Hematopoietic multipotent progenitor cell treated with erythropoietin and hydrocortisone succinate and interleukin-3 and kit ligand, for 17 days (in vitro differentiated cells): ENCODE results near the gene NDUFB11.
A peak's percentile ranks its signal among the peaks of the same experiment; 100 is the strongest.
"Not testable (repeated sequence)": the region's sequence is repeated elsewhere in the genome, so short reads cannot be mapped to it uniquely, and the experiment has no call there.

Experiments
- DNase-seq: peaks from one replicate; pipeline ENCODE4 v3.0.0-alpha.2; 2015; ENCODE audit warnings: low spot score

Gene NDUFB11

DNA sequence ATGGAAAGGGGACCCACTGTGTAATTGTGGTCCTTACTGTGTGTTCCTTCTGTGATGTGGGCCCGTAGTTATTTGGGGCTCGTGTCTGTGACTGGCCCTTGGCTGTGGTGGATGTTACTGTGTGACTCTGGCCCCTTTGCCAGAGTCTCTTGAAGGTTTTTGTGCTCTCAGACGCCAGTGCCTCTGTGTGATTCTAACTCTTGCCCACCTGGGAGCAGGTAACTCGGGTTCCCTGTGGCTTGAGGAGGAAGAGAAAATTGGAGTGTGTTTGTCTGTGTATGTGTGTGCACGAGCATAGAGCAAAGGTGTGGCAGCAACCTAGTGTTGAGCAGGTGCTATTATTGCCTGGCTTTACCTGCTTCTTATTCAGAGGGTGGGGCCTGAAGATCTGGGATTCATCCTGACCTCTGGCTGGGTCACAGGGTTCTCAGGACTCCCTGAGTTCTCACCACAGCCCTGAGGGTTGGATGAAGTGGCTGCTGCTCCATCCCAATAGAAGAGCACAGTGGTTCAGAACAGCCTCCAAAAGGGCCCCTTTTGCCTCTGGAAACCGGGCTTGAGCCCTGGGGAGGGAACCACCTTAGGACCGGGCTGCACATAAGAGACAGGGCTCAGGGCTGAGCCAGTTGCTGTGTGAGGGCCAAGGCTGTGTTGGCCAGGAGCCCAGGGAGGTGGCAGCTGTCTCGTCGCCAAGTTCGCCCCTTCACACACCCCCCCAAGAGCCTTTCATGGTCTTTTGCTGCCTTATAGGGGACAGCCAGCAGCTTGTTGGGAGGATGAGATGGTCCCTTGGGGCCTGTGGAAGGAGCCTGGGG is 1.8 kb upstream of the NDUFB11 start:
- DNase-seq: peak; percentile 24

GRCh38 chrX:47145395-47146120 is 1.1 kb upstream of the NDUFB11 start:
- DNase-seq: peak; percentile 5

DNA sequence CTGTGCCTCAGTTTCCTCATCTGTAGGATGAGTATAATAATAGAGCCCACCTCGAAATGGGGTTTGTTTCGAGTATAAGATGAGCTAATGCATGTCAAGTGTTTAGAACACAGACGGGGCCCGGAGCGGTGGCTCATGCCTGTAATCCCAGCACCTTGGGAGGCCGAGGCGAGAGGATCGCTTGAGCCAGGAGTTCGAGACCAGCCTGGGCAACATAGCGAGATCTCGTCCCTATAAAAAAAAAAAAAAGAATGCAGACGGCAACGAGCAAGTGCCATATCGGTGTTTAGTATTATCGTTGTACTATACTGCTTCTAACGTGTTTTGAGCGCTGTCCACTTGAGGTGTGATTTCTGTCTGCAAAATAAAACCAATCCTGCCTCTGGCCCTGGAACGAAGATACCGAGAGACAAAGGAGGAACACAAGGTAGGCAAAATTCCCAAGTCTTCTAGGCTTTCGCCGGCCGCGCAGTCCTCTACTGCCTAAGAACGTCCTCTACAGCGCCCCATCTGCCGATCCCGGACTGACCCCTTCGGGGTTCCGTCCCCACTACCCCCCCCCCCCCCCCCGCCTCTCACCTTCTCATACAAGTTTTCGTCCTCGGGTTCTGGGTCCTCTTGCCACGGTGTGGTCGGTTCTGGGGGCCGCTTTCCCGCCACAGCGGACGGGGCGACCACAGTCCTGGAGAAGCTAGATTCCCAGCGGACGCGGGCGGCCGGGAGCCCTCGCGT is 442 bp downstream of the NDUFB11 start:
- peak; percentile 25 for DNase-seq

- no peak for DNase-seq
These were observed 6.3 kb downstream of the NDUFB11 start for GRCh38 chrX:47138171-47138570.

DNA sequence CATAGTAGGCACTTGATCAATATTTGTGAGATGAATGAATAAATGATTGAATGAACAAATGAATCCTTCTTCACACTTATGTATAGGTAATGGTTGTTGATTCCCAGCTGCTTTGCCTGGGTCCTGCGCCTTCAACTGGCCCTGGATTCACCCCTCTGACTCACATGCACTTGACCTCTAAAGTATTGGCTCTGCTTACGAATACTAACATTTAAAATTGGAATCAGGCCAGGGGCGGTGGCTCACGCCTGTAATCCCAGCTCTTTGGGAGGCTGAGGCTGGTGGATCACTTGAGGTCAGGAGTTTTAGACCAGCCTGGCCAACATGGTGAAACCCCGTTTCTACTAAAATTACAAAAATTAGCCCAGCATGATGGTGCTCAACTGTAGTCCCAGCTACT is 8.9 kb downstream of the NDUFB11 start:
- not testable (repeated sequence) for DNase-seq

DNA sequence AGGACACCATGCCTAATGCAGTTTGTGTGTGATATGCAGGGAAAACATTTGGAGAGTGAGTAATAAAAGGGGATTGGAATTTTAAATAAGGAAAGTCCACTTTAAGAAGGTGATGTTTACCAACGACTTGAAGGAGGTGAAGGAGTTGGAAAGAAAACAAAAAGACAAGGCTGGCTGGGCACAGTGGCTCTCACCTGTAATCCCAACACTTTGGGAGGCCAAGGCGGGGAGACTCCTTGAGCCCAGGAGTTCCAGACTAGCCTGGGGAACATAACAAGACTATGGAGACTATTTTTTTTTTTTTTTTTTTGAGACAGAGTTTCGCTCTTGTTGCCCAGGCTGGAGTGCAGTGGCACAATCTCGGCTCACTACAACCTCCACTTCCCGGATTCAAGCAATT is 11.0 kb downstream of the NDUFB11 start:
- DNase-seq: no peak

DNA sequence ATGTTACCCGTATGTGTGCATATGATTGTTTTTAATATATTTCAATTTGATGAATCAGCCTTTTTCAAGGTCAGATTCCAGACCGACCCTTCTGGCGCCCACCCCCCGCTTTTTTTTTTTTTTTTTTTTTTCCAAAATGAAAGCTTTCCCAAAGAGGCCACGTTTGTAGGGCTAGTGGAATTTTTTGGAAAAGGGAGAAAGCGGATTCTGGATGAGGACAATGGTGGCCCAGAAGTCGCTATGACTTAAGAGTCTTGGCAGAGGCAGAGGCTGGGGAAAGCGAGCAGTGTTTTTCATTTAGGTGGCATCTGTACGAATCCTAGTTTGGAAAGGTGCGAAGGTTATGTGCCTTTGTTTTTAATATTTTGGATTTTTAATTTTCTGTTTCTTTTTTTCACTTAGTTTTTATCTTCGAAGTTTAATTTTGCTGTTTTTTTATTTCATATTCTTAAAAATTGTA is 14.6 kb downstream of the NDUFB11 start:
- DNase-seq: no peak

- DNase-seq: peak; percentile 91
These were observed 15.2 kb downstream of the NDUFB11 start for GRCh38 chrX:47129157-47129898.

- not testable (repeated sequence) for DNase-seq
These were observed 20.0 kb downstream of the NDUFB11 start for GRCh38 chrX:47124466-47124865.

- not testable (repeated sequence) for DNase-seq
These were observed 27.9 kb downstream of the NDUFB11 start for GRCh38 chrX:47116551-47117110.

- no peak for DNase-seq
These were observed 32.1 kb downstream of the NDUFB11 start for GRCh38 chrX:47112316-47112954.

GRCh38 chrX:47110936-47111615 is 33.4 kb downstream of the NDUFB11 start:
- not testable (repeated sequence) for DNase-seq

DNA sequence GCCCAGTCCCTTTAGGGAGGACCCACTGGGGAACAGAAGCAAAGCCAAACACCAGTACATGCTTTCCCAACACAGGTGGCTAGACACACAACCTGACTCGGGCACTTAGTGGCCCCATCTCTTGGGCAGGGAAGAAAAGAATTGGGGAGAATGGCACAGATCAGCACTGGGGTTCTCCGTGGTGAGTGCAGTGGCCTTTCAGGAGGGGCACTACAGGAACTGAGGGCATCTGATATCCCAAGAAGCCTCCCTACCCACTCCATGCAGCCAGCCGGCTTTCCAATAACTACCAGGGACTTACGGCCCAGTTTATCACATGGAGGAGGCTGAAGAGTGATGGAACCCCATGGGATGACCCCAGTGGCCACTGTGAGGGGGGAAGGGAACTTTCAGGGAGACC is 43.3 kb downstream of the NDUFB11 start:
- no peak for DNase-seq

DNA sequence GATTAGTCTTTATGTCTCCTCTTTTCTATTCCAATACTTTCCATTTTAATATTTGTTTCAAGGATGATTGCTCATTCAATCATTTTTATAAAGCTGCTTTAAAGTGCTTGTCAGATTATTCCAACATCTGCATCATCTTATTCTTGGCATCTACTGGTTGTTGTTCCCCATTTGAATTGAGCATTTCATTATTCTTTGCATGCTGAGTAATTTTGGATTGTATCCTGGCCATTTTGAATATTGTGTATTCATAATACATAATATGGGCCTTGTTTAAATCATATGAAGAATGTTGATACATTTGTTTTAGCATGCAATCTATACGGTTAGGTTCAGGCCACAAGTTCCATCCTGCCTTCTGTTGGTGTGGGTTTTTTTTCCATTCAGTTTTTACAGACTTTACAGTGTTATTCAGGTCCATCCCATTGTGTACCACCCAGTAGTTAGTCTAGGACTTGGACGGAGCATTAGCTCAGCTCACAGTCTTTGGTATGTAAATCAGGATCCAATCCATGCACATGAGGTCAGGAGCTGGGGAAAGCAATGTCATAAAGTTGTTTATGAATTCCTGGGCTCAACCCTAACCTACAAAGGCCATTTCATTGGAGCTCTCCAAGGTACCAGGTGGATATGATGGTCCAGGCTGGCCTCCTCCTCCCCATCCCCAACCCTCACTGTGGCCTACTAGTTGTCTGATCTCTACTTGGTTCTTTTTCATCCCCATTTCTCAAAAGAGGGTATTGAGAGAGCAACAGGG is 46.0 kb downstream of the NDUFB11 start:
- DNase-seq: no peak

DNA sequence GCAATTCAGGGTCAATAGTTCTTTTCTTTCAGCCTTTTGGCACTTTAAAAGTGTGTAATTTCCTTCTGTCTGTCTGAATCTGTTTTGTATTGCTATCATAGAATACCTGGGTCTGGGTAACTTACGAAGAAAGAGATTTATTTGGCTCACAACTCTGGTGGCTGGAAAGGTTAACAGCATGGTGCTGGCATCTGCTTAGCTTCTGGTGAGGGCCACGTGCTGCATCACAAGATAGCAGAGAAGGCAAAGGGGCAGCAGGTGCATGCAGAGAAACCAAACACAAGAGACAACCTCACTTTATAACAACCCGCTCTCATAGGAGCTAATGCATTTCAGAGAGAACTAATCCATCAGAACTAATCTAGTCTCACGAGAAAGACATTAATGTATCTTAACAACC is 47.5 kb downstream of the NDUFB11 start:
- DNase-seq: no peak

- no peak for DNase-seq
These were observed 50.6 kb downstream of the NDUFB11 start for GRCh38 chrX:47093860-47094259.

DNA sequence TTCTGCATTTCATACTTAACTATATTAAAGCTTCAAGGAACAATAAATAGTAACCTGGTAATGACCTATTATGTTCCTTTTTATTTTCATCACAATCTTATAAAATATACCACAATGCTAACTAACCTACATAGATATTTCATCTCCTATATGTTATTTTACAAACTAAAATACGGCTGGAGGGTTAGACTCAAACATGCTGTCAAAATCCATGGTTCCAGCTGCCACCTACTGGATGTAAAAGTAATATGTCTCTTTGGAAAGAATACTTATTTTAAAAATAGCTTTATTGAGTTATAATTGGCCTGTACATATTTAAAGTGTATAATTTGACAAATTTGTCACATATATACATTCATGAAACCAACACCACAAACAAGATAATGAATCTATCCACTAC is 51.3 kb downstream of the NDUFB11 start:
- no peak for DNase-seq
